Epithelial cell of proximal tubule (primary cell): ENCODE data around the gene PIP5K1A. TPM values are rescaled to one million over a fixed set of nuclear protein-coding genes. Genes with fewer than 3 reads are reported as not detected.

Experiments used
- DNase-seq: peaks from one replicate; pipeline ENCODE4 v3.0.0-alpha.2; 2011; ENCODE audit warnings: low read depth
- H3K4me3 ChIP-seq: 2 replicates; pipeline ENCODE4 v1.5.1; 2011; ENCODE audit warnings: low read depth, mild to moderate bottlenecking, low read length
- total RNA-seq: library from RNA; depleted of rRNA; stranded (reverse); fragments of >200 nt; gene quantifications from 2 replicates; pipeline ENCODE4 v1.2.3, GENCODE V29; 2015
- TF ChIP-seq, protein P1 (sequence below): conservative IDR thresholded peaks from 2 replicates; pipeline ENCODE4 v1.5.1; 2012; ENCODE audit warnings: low read depth, mild to moderate bottlenecking, low read length

The PIP5K1A gene
- total RNA-seq, 1 donor from 2014 or later, result 62.1 TPM

GRCh38 chr1:151289080-151289935, 91.0 kb downstream of the PIP5K1A start:
- TF ChIP-seq, protein P1, sequence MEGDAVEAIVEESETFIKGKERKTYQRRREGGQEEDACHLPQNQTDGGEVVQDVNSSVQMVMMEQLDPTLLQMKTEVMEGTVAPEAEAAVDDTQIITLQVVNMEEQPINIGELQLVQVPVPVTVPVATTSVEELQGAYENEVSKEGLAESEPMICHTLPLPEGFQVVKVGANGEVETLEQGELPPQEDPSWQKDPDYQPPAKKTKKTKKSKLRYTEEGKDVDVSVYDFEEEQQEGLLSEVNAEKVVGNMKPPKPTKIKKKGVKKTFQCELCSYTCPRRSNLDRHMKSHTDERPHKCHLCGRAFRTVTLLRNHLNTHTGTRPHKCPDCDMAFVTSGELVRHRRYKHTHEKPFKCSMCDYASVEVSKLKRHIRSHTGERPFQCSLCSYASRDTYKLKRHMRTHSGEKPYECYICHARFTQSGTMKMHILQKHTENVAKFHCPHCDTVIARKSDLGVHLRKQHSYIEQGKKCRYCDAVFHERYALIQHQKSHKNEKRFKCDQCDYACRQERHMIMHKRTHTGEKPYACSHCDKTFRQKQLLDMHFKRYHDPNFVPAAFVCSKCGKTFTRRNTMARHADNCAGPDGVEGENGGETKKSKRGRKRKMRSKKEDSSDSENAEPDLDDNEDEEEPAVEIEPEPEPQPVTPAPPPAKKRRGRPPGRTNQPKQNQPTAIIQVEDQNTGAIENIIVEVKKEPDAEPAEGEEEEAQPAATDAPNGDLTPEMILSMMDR, result no peak
- no peak overlapping the region for H3K4me3 ChIP-seq
- DNase-seq, result no peak

GRCh38 chr1:151289991-151290708, 91.8 kb downstream of the PIP5K1A start:
- H3K4me3 ChIP-seq, result no peak overlapping the region
- TF ChIP-seq, protein P1, result no peak
- DNase-seq, result no peak

- no peak overlapping the region for H3K4me3 ChIP-seq
- TF ChIP-seq, protein P1, result no peak
- DNase-seq, result no peak
Measured at GRCh38 chr1:151290709-151291303, 92.5 kb downstream of the PIP5K1A start.

DNA sequence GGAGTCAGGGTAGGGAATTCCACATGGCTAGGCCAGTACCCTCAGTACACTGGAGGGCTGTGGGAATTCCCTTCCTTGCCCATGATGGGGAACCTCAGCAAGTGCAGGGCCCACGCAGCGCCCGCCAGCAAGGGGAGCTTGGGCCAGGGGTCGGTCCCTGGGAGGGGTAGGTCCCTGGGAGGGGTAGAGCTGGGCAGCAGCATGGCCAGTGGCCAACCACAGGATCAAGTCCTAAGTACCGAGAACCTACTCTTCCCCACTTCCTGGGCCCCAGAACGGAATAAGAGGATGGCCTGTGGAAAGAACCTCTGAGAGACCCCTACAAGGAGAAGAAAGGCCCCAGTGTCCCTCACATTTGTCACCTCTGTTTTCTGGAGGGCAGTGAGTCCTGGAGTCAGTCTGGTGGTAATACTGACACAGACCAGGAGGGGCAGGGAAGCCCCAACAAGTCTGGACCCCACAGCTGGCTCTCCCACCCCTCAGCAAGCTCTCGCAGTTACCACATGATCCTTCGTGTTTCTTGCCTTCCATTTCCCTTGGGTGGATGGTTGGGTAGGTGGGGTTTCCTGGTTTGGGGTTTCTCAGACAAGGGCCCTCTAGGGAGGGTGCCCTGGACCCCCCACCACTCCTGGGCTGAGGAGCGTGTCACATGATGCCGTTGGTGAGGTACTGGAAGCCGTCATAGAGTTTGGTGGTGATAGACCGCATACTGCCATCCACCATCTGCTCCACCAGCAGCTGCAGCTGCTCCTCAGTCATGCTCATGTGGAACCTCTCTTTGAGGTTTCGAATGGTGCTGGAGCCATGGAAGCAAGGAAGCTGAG, 94.1 kb downstream of the PIP5K1A start:
- TF ChIP-seq, protein P1, result no peak
- no peak for DNase-seq
- H3K4me3 ChIP-seq, result no peak overlapping the region

- TF ChIP-seq, protein P1, result no peak
- no peak for DNase-seq
Measured at GRCh38 chr1:151293093-151293492, 94.7 kb downstream of the PIP5K1A start.

DNA sequence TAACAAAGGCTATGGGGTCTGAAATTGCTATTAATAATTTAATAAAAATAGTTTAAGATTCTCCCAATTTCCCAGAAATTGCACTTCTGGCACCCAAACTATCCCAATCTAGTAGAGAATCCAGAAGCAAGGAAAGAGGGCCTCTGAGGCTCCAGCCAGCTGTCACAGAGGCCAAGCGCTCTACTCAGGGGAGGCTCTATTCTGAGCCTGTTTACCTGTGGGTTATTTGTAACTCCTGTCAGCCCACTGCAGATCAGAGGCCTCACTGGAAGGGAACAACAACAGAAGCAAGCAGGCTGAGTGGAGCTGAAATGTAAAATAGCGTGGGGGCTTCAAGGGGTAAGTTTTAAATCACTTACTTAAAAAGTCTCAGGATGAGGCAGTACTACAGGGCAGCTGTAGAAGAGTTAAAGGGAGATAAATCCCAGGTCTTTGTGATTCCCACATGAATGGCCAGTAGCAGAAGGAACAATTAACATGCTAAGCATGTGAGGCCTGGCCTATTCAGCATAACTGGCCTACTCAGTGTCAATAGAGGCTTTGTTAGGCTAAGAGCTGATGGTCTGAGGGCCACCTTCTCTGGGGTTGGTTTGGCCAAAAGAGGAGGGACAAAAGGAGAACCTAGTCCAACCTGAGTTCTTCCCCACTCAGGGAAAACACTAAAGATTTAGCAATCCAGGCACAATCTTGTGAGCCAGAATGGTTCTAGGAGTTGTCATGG, 96.5 kb downstream of the PIP5K1A start:
- no peak for DNase-seq
- no peak overlapping the region for H3K4me3 ChIP-seq
- TF ChIP-seq, protein P1, result no peak

More at GRCh38 chr1:151293093-151293492, 94.7 kb downstream of the PIP5K1A start:
- H3K4me3 ChIP-seq, result no peak overlapping the region
